ENCODE measurements around the gene ALDH1A3. TPM values are rescaled to one million over a fixed set of nuclear protein-coding genes. Genes with fewer than 3 reads are reported as not detected.

Gene ALDH1A3
- total RNA-seq, 1 donor from 2014 or later = 2.9 TPM

GRCh38 chr15:100898152-100898490 is 18.5 kb downstream of the ALDH1A3 start:
- no peak for TF ChIP-seq CTCF (IDR thresholded peaks at IDR 0.05; ENCODE audit: borderline replicate concordance)
- no peak overlapping the region for H3K27ac ChIP-seq (replicated peaks)
- H3K4me3 ChIP-seq = no peak overlapping the region
- no peak for DNase-seq
- peaks cover 43% of the 10 kb centered on the region for H3K4me1 ChIP-seq
- intact Hi-C loops (cut with micrococcal nuclease) = no loop called here
- H3K27me3 ChIP-seq (ENCODE audit: low read depth) = peaks cover 34% of the 10 kb centered on the region
- H3K36me3 ChIP-seq = no peaks in the 10 kb centered on the region
- H3K9me3 ChIP-seq (replicated peaks) = no peaks in the 10 kb centered on the region

- intact Hi-C loops (cut with micrococcal nuclease) = no loop called here
- no peak for TF ChIP-seq CTCF (IDR thresholded peaks at IDR 0.05; ENCODE audit: borderline replicate concordance)
- Histone ChIP-seq H3K27me3 (ENCODE audit: low read depth) (peaks cover 27% of the 10 kb centered on the region), H3K9me3 (replicated peaks) (no peaks in the 10 kb centered on the region), H3K4me3 (no peak overlapping the region), H3K36me3 (no peaks in the 10 kb centered on the region), H3K27ac (replicated peaks) (no peak overlapping the region), H3K4me1 (peaks cover 46% of the 10 kb centered on the region)
- no peak for DNase-seq
Measured at GRCh38 chr15:100898661-100899462, 19.2 kb downstream of the ALDH1A3 start.

GRCh38 chr15:100899601-100900000 is 20.0 kb downstream of the ALDH1A3 start:
- Histone ChIP-seq H3K9me3 (replicated peaks) (no peaks in the 10 kb centered on the region), H3K27ac (replicated peaks) (no peak overlapping the region), H3K27me3 (ENCODE audit: low read depth) (peaks cover 25% of the 10 kb centered on the region), H3K4me3 (no peak overlapping the region), H3K36me3 (no peaks in the 10 kb centered on the region), H3K4me1 (peaks cover 46% of the 10 kb centered on the region)
- TF ChIP-seq CTCF (IDR thresholded peaks at IDR 0.05; ENCODE audit: borderline replicate concordance) = no peak
- intact Hi-C loops (cut with micrococcal nuclease) = no loop called here
- no peak for DNase-seq

- no peak overlapping the region for H3K27ac ChIP-seq (replicated peaks)
- intact Hi-C loops (cut with micrococcal nuclease) = no loop called here
- H3K4me1 ChIP-seq = peaks cover 46% of the 10 kb centered on the region
- no peak for DNase-seq
- H3K36me3 ChIP-seq = no peaks in the 10 kb centered on the region
- no peaks in the 10 kb centered on the region for H3K9me3 ChIP-seq (replicated peaks)
- no peak for TF ChIP-seq CTCF (IDR thresholded peaks at IDR 0.05; ENCODE audit: borderline replicate concordance)
- H3K27me3 ChIP-seq (ENCODE audit: low read depth) = peaks cover 18% of the 10 kb centered on the region
- no peak overlapping the region for H3K4me3 ChIP-seq
Measured at GRCh38 chr15:100900136-100900794, 20.6 kb downstream of the ALDH1A3 start.

- H3K27me3 ChIP-seq (ENCODE audit: low read depth) = peaks cover 14% of the 10 kb centered on the region
- DNase-seq = no peak
- intact Hi-C loops (cut with micrococcal nuclease) = no loop called here
- no peak overlapping the region for H3K4me3 ChIP-seq
- H3K9me3 ChIP-seq (replicated peaks) = no peaks in the 10 kb centered on the region
- peaks cover 46% of the 10 kb centered on the region for H3K4me1 ChIP-seq
- H3K36me3 ChIP-seq = no peaks in the 10 kb centered on the region
- TF ChIP-seq CTCF (IDR thresholded peaks at IDR 0.05; ENCODE audit: borderline replicate concordance) = no peak
- H3K27ac ChIP-seq (replicated peaks) = no peak overlapping the region
Measured at GRCh38 chr15:100900795-100901169, 21.2 kb downstream of the ALDH1A3 start.
